Cardiac fibroblast (primary cell): ENCODE measurements around the gene SMIM30.

Experiments
- DNase-seq, 2 donors: peaks; one replicate each; pipeline versions ENCODE4 v3.0.0 to v3.0.0-alpha.2; 2010; ENCODE audit warnings: low read depth in 2 of 2
- H3K4me3 ChIP-seq, 2 donors: replicated peaks in 1 of 2; 1 replicate in 1 of 2; 2 replicates in 1 of 2; pipeline ENCODE4 v1.5.1; 2011; ENCODE audit warnings: low read depth in 2 of 2, low read length in 2 of 2, mild to moderate bottlenecking in 2 of 2, moderate library complexity in 1 of 2
- CTCF ChIP-seq: IDR thresholded peaks from one replicate; pipeline ENCODE4 v1.5.1; 2011; ENCODE audit warnings: low read depth, mild to moderate bottlenecking, low read length, inconsistent platforms

SMIM30 gene

GRCh38 chr7:113131367-113131766 lies 13.0 kb upstream of the SMIM30 start:
- H3K4me3 ChIP-seq, result no peak overlapping the region
- no peak for TF ChIP-seq CTCF
- DNase-seq, result no peak

GRCh38 chr7:113128031-113128430 lies 9.7 kb upstream of the SMIM30 start:
- H3K4me3 ChIP-seq, result no peak overlapping the region
- no peak for TF ChIP-seq CTCF
- DNase-seq, result peak; percentile 1 to 41

- no peak for TF ChIP-seq CTCF
- no peak for DNase-seq
- no peak overlapping the region for H3K4me3 ChIP-seq
These were observed 7.4 kb upstream of the SMIM30 start for GRCh38 chr7:113125728-113126127.

GRCh38 chr7:113122744-113123143 lies 4.4 kb upstream of the SMIM30 start:
- H3K4me3 ChIP-seq, result no peak overlapping the region
- no peak for TF ChIP-seq CTCF
- no peak for DNase-seq

GRCh38 chr7:113120647-113121046 lies 2.3 kb upstream of the SMIM30 start:
- no peak for DNase-seq
- no peak overlapping the region for H3K4me3 ChIP-seq
- TF ChIP-seq CTCF, result no peak

GRCh38 chr7:113119429-113119828 lies 1.1 kb upstream of the SMIM30 start:
- no peak for TF ChIP-seq CTCF
- no peak for DNase-seq

GRCh38 chr7:113117374-113117774 lies 980 bp downstream of the SMIM30 start:
- DNase-seq, result peak in 1 of 2 donors; percentile 25
- H3K4me3 ChIP-seq, result peak overlapping the region; percentile 53 to 72

More at GRCh38 chr7:113119429-113119828, 1.1 kb upstream of the SMIM30 start:
- H3K4me3 ChIP-seq, result no peak overlapping the region

- TF ChIP-seq CTCF, result no peak
- DNase-seq, result peak in 1 of 2 donors; percentile 14
- H3K4me3 ChIP-seq, result no peak overlapping the region
These were observed 4.4 kb downstream of the SMIM30 start for GRCh38 chr7:113113912-113114311.
